Gastrocnemius medialis (tissue), 4 donors: Measurements from ENCODE around the gene MPPED1. TPM values are rescaled to one million over a fixed set of nuclear protein-coding genes. Genes with fewer than 3 reads are reported as not detected.

ENCODE experiments used
- ATAC-seq, 2 donors: fragments of 150-250 bp; one replicate each; pipeline ENCODE4 v1.9.1; 2016
- DNase-seq, 2 donors: peaks; one replicate each; pipeline ENCODE4 v3.0.0-alpha.2; 2019
- H3K27ac ChIP-seq, 4 donors: fragments of 200-600 bp; sonication (generic); 1 replicate in 1 of 4; 2 replicates in 3 of 4; pipeline ENCODE4 v1.5.1; 2016 to 2018; ENCODE audit warnings: mild to moderate bottlenecking in 2 of 4, moderate library complexity in 1 of 4
- H3K27me3 ChIP-seq, 3 donors: fragments of 200-600 bp; sonication (generic) in 2 of 3; 1 replicate in 1 of 3; 2 replicates in 2 of 3; pipeline versions ENCODE4 v1.5.1 to v1.6.0; 2016 to 2019; ENCODE audit warnings: mild to moderate bottlenecking in 1 of 3, moderate library complexity in 1 of 3
- H3K36me3 ChIP-seq, 2 donors: fragments of 200-600 bp; sonication (generic) in 1 of 2; one replicate each; pipeline ENCODE4 v1.5.1; 2017 to 2018
- H3K4me1 ChIP-seq, 2 donors: fragments of 200-600 bp; sonication (generic) in 1 of 2; one replicate each; pipeline ENCODE4 v1.5.1; 2016 to 2017; ENCODE audit warnings: mild to moderate bottlenecking in 2 of 2
- H3K4me3 ChIP-seq, 4 donors: fragments of 200-600 bp; sonication (generic) in 3 of 4; 1 replicate in 1 of 4; 2 replicates in 3 of 4; pipeline ENCODE4 v1.5.1; 2016 to 2019; ENCODE audit warnings: mild to moderate bottlenecking in 2 of 4
- H3K9me3 ChIP-seq, 3 donors: fragments of 200-600 bp; sonication (generic) in 2 of 3; 1 replicate in 1 of 3; 2 replicates in 2 of 3; pipeline ENCODE4 v1.5.1; 2016 to 2019
- POLR2A ChIP-seq, 2 donors: fragments of 450-650 bp; IDR thresholded peaks; one replicate each; pipeline ENCODE4 v1.6.1; 2017; ENCODE audit warnings: antibody characterized with exemption in 2 of 2, mild to moderate bottlenecking in 2 of 2, moderate library complexity in 2 of 2
- in situ Hi-C, 4 donors: fragments of 200-750 bp; cut with MboI; loops; one replicate each; pipeline versions ENCODE4 v1.15.0 to v1.8.0; 2017; ENCODE audit warnings: low sequenced_read_pairs in 4 of 4
- intact Hi-C: fragments of 100-400 bp; cut with DNase I; formaldehyde crosslinking; loops from one replicate; pipeline ENCODE4 v1.15.1; 2023; ENCODE audit warnings: low total_unique reads
- total RNA-seq, 4 donors: library from RNA; depleted of rRNA; stranded (reverse); fragments of >200 nt; gene quantifications; one replicate each; pipeline versions ENCODE4 v1.1.0 to v1.2.3, GENCODE V29; 2016
- TF ChIP-seq, protein P1 (sequence below), 5 experiments: fragments of 450-650 bp in 3 of 5; fragments of 200-600 bp in 2 of 5; sonication (generic) in 2 of 5; IDR thresholded peaks in 4 of 5; conservative IDR thresholded peaks in 1 of 5; 1 replicate in 4 of 5; 2 replicates in 1 of 5; pipeline ENCODE4 v1.5.1; 2016 to 2019; ENCODE audit warnings: antibody characterized with exemption in 5 of 5, mild to moderate bottlenecking in 3 of 5, moderate library complexity in 3 of 5

MPPED1 gene
- total RNA-seq, 4 donors from 2014 or later = not detected

DNA sequence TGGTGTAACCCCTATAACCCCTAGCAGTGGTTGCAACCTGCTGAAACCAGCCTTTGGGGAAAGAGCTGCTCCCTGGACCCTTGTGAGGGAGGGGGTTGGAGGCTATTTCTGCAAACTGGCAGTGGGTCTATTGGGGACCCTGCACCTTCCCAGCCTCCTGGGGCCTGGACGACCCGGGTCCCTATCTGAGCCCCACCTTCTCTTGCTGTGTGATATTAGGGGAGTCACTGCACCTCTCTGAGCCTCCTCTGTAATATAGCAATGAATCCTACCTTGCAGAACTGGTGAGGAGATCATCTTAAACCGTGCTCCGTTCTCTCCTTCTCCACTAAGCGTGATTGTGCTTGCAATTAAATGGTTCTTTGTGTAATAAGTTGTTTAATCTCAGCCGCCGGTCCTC is 24.0 kb upstream of the MPPED1 start:
- in situ Hi-C loops = loop anchor here in 2 of 4 donors (25.0 kb wide), 2 partner anchors 449 to 1249 kb away; no protein-coding TSS in a partner anchor
- TF ChIP-seq POLR2A (IDR thresholded peaks at IDR 0.05) = no peak
- TF ChIP-seq, protein P1, sequence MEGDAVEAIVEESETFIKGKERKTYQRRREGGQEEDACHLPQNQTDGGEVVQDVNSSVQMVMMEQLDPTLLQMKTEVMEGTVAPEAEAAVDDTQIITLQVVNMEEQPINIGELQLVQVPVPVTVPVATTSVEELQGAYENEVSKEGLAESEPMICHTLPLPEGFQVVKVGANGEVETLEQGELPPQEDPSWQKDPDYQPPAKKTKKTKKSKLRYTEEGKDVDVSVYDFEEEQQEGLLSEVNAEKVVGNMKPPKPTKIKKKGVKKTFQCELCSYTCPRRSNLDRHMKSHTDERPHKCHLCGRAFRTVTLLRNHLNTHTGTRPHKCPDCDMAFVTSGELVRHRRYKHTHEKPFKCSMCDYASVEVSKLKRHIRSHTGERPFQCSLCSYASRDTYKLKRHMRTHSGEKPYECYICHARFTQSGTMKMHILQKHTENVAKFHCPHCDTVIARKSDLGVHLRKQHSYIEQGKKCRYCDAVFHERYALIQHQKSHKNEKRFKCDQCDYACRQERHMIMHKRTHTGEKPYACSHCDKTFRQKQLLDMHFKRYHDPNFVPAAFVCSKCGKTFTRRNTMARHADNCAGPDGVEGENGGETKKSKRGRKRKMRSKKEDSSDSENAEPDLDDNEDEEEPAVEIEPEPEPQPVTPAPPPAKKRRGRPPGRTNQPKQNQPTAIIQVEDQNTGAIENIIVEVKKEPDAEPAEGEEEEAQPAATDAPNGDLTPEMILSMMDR (IDR thresholded peaks at IDR 0.05 in 4 of 5, conservative IDR thresholded peaks at IDR 0.05 in 1 of 5) = no peak
- no peak for DNase-seq
- Histone ChIP-seq H3K4me1 (no peaks in the 10 kb centered on the region), H3K36me3 (no peaks in the 10 kb centered on the region), H3K4me3 (no peak overlapping the region), H3K27ac (no peak overlapping the region), H3K9me3 (no peaks in the 10 kb centered on the region), H3K27me3 (peaks cover 15 to 21% (median 17%) of the 10 kb centered on the region in 3 donors)
- no peak for ATAC-seq
- intact Hi-C loops = loop anchor here (2.0 to 10.0 kb wide), 3 partner anchors 439 to 1239 kb away; no protein-coding TSS in a partner anchor

DNA sequence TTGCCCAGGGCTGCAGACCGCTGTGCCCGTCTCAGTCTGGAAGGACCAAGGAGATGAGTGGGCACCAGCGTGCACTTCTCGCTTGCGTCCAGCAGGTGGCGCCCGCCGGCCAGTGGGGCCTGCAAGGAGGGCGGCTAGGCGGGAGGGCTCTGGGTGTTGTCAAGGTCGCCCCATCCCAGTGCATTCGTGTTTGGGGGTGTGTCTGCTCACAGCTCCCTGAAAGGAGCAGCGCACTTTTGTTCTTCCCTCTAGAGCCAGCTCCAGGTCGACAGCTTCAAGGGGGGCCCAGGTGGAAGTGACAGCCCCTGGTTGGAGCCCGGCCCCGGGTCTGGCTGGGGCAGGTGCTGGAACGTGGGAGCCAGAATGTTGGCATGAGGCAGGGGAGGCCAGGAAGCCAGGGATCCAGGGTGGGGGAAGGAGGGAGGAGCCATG is 23.4 kb upstream of the MPPED1 start:
- intact Hi-C loops (loop anchor here (2.0 to 10.0 kb wide), 3 partner anchors 438 to 1238 kb away; no protein-coding TSS in a partner anchor), in situ Hi-C loops (loop anchor here in 2 of 4 donors (25.0 kb wide), 2 partner anchors 449 to 1249 kb away; no protein-coding TSS in a partner anchor)
- ATAC-seq (peak; percentile 26 to 56), DNase-seq (peak in 1 of 2 donors; percentile 36)
- TF ChIP-seq POLR2A (IDR thresholded peaks at IDR 0.05) = no peak
- TF ChIP-seq, protein P1 (IDR thresholded peaks at IDR 0.05 in 4 of 5, conservative IDR thresholded peaks at IDR 0.05 in 1 of 5) = peak; percentile 64 to 95 (median 87)
- Histone ChIP-seq H3K9me3 (no peaks in the 10 kb centered on the region), H3K36me3 (no peaks in the 10 kb centered on the region), H3K27ac (no peak overlapping the region), H3K4me3 (no peak overlapping the region), H3K27me3 (peaks cover 15 to 20% (median 17%) of the 10 kb centered on the region in 3 donors), H3K4me1 (no peaks in the 10 kb centered on the region)

DNA sequence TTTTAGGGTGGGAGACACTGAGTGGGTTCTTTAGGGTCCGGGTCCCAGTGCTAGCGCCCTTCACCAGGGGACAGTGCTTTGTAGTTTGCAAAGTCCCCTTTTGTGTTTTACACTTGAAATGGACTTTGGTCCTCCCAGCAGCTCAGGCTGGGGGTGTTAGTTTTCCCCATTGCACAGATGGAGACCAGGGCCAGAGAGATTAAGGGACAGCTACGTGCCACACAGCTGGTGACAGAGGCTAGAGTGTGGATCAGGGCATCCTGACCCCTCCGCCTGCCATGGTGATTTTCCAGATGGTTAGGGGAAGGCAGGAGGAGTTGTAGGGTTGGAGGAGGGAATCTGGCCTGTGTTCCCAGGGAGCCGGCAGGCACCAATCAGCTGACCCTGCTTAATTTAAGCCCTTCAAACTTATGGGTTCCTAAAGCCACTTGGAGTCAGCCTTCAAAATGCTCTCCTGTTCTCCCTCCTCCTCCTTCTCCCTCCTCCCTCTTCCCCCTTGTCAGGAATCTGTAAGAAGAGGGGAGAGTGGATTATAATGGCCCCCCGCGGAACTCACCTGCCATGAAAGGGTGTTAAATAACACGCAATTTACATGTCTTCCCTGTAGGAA is 22.5 kb upstream of the MPPED1 start:
- intact Hi-C loops = loop anchor here (2.0 to 10.0 kb wide), 3 partner anchors 437 to 1237 kb away; no protein-coding TSS in a partner anchor
- H3K9me3 ChIP-seq = no peaks in the 10 kb centered on the region
- no peaks in the 10 kb centered on the region for H3K4me1 ChIP-seq
- in situ Hi-C loops = loop anchor here in 2 of 4 donors (25.0 kb wide), 2 partner anchors 448 to 1248 kb away; no protein-coding TSS in a partner anchor
- DNase-seq (no peak), ATAC-seq (no peak)
- no peak overlapping the region for H3K27ac ChIP-seq
- peaks cover 15 to 25% (median 17%) of the 10 kb centered on the region in 3 donors for H3K27me3 ChIP-seq
- H3K4me3 ChIP-seq = no peak overlapping the region
- TF ChIP-seq POLR2A (IDR thresholded peaks at IDR 0.05) = no peak
- TF ChIP-seq, protein P1 (IDR thresholded peaks at IDR 0.05 in 4 of 5, conservative IDR thresholded peaks at IDR 0.05 in 1 of 5) = no peak
- H3K36me3 ChIP-seq = no peaks in the 10 kb centered on the region

DNA sequence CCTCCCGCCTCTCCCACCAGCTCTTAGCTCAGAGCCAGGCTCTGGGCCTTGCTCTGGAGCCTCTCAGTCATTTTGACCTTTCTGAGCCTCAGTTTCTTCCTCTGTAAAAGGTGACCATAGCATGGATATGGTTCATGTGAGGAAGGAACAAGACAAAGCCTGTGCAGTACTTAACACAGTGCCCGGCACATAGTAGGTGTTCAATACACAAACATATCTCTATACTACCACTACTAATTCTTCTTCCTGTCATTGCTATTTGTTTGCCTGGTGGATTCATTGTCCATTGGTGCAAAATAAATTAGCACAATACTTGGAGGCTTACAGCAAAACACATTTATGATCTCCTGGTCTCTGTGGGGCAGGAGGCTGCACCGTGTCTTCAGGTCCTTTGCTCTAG is 21.6 kb upstream of the MPPED1 start:
- Histone ChIP-seq H3K27ac (no peak overlapping the region), H3K4me3 (no peak overlapping the region), H3K9me3 (no peaks in the 10 kb centered on the region), H3K4me1 (no peaks in the 10 kb centered on the region), H3K27me3 (peaks cover 15 to 23% (median 17%) of the 10 kb centered on the region in 3 donors), H3K36me3 (no peaks in the 10 kb centered on the region)
- TF ChIP-seq, protein P1 (IDR thresholded peaks at IDR 0.05 in 4 of 5, conservative IDR thresholded peaks at IDR 0.05 in 1 of 5) = no peak
- no peak for TF ChIP-seq POLR2A (IDR thresholded peaks at IDR 0.05)
- no peak for DNase-seq
- intact Hi-C loops = no loop called here
- ATAC-seq = no peak
- in situ Hi-C loops = loop anchor here in 2 of 4 donors (25.0 kb wide), 2 partner anchors 447 to 1247 kb away; no protein-coding TSS in a partner anchor
